ENCODE data around the gene CSK.
"Not testable (repeated sequence)": the region's sequence is repeated elsewhere in the genome, so short reads cannot be mapped to it uniquely, and the experiment has no call there.

Gene CSK

DNA sequence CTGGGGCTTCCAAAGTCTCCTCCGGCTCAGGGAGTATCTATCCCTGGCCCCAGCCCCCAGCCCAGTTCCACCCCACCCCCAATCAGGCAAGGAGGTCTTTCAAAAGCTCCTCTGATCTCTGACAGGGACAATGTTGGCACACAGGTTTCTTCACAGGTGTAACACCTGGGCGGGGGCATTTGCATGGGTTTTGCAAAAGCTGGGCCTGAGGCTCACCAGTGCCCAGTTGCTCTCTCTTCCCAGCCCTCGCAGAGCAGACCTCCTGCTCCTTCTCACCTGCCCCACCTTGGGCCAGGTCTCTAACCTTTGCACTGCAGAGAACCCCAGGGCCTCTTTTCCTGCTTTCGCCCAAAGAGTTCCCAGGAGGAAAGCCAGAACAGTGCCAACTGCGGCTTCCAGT, 8.6 kb upstream of the CSK start:
- no peak for DNase-seq

DNA sequence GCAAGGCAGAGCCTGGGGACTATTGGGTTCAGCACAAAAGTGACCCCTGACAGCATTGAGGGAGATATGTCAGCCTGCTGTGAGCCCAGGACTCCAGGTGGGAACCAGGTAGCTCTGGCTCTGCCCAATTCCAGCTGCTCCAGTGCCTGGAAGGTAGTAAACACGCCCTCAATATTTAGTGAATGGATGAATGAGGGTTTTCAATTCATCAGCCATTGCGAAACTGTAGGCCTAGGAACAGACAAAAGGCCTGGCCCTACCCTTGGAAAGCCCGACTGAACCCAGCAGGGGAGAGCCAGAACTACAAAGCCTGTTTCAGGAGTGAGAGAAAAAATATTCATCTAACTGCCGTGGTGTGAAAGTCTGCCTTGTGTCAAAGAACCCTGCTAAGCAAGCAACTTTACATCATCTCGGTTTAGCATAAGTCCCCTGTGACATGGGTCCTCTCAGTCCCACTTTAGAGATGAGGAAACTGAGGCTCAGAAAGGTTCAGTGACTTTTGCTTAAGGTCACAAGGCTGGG, 8.1 kb upstream of the CSK start:
- DNase-seq, result no peak

DNA sequence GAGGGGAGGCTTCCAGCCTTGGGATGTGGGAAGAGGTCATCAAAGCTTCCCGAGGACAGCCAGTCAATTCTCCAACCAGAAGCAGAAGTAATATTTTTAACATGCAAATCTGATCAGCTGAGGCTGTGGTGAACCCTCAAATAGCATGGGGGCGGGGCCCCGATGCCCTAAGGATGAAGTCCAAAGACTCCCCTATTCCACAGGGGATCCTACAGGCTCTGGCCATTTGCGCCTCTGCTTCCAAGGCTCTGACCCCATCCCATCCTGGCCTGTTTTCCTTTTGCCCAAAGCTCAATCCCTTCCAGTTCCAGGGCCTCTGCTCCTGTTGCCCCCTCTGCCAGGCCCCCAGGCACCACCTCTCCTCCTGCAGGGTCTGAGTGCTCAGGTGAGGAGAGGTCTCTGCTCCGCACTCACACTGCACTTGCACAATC, 6.7 kb upstream of the CSK start:
- no peak for DNase-seq

GRCh38 chr15:74775894-74776293, 6.0 kb upstream of the CSK start:
- DNase-seq, result no peak

GRCh38 chr15:74776821-74777768, 4.8 kb upstream of the CSK start:
- DNase-seq, result no peak

GRCh38 chr15:74777769-74778598, 3.9 kb upstream of the CSK start:
- DNase-seq, result no peak

GRCh38 chr15:74778599-74778970, 3.3 kb upstream of the CSK start:
- DNase-seq, result no peak

DNA sequence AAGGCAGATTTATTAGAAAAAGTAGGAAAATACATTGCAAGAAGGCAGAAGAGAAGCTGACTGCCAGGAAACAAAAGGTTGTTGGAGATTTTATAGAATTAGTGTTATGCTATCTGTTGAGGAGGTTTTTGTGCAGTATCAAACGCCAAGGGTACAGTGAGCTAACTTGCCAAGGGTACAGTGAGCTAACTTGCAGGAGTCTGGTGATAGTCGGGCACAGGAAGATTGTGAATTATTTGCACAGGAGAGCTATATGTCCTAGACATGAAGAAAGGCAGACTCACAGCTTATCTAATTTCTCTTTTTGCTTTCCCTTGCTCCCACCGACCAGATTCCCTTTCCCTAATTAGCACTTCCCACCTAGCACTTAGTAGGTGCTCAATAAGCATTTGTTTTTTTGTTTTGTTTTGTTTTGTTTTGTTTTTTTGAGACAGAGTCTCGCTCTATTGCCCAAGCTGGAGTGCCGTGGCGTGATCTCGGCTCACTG, 2.7 kb upstream of the CSK start:
- no peak for DNase-seq

DNA sequence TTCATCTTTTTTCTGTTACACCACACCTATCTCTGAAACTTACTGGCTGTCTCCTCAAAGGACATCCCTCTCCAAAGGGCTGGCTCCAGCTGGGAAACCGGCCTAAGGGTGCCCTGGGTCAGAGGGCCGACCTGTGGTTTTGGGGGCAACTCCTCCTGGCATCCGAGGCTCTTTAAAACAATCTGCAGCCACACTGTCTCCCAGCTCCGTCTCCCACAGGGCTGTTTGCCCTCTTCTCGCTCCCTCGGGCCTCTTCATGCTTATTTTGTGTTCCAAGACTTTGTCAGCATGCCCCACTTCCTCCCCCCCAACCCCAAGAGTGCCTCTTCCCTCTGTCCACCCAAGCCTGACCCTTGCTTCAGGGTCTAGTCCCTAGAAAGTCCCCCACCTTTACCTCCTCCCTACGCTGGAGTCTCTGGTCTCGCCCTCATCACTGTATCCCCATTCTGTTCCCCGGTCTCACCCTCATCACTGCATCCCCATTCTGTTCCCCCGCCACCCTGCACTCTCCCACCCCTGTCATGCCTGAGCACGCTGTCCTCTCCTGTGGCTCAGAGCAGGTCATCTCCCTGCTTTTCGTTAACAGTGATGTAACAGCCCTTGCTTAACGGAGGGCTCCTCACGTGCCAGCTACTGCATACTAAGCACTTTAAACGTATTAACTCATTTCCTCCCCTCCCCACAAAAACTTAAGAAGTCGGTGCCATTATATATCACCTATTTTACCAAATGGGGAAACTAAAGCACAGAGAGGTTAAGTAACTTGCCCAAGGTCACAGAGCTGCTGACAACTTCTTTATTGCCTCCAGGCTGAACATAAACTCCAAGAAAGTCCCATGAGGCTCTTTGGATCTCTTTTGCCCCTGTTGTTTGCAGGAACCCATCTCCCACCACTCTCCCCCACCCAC, 1.1 kb upstream of the CSK start:
- no peak for DNase-seq

GRCh38 chr15:74782259-74783071, 585 bp downstream of the CSK start:
- no peak for DNase-seq

GRCh38 chr15:74783072-74783807, 1.4 kb downstream of the CSK start:
- no peak for DNase-seq

DNA sequence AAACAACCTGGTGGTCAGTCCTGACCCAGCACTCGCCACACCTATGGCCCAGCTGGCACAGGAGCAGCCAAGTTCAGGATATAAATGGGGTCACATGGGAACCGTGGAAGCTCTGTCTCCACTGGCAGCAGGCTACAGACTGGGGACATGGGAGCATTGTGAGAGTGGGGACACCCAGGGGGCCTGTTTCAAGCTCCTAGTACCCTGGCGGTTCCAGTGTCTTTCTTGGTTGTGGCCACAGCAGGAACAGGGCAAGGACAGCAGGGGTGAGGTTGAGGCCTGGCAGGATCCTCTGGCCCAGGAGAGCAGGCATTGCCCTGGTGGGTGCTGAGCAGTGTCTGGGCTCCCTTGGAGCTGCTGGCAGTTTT, 1.9 kb downstream of the CSK start:
- no peak for DNase-seq

DNA sequence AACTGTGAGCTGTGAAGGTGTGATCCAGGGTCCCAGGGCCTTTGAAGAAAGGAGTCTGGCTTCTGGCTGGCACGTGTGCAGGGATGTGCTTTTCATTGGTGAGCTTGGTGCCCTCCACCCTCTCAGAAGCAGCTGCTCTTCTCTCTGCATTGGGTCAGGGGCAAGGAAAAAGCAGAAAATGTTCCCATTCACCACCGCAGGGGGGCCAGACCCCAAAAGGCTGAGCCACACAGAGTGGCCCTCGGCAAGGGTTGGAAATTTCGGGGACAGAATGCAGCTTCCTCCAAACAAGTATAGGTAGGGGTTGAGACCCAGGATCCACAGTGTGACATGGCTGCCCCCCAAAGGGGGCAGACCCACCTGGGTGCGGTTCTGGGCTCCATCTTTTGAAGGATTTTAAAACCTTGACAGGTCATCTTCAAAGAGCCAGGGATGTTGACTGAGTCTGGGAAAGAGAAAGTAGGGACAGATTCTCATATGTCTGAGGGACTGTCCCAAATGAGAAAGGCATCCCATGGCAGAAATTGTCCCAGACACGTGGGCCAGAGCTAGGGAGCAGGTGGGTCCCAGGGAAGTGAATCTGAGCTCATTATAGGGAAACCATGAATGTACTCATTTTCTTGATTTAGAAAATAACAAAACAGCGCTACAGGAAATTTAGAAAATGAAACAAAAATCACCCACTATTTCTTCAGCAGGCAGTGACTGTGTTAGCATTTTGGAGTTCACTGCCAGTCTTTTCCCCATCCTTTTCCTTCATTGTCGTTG, 2.7 kb downstream of the CSK start:
- DNase-seq, result no peak

DNA sequence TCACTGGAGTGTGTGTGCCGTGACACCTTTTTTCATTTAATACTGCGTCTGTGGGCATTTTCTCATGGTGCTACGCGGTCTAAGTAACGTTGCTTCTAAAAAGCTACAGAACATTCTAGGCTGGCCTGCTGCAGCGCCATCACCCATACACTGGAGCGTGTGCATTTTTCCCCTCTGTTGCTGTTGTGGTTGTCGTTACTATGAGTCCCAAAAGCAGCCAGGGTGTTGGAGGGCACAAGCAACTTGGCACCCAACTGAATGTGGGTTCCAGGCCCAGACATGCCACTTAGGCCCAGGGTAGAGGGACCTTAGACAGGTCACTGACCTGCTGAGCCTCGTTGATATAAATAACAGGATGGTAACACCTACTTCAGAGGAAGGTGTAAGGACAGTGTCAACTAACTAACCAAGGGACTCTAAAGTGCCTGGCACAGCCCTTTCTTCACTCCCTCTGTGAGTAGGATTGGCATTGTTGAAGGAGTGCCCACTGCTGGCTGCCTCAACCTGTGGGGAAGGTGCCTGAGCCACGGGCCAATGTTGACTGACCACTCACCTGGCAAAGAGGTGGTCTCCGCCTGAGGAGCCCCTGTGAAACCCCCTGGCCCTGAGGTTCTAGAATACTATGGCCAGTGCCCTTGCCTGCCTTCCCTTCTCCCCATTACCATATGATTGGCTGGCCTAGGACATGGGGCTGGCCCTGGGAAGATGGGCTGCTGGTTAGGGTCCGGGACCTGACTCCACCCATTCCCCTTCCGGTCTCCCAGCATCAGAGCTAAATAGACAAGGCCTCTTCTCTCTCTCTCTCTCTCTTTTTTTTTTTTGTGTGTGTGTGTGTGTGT, 3.5 kb downstream of the CSK start:
- DNase-seq, result no peak

DNA sequence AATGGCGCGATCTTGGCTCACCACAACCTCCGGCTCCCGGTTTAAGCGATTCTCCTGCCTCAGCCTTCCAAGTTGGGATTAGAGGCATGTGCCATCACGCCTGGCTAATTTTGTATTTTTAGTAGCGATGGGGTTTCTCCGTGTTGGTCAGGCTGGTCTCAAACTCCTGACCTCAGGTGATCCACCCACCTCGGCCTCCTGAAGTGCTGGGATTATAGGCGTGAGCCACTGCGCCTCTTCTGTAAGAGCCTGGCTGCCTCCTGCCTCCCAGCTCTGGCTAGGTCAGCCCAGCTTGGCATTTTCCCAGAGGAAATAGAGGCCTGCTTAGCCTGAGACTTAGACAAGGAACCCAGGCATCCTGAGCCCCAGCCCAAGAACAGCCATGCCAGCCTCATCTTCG, 4.2 kb downstream of the CSK start:
- DNase-seq, result not testable (repeated sequence)

- no peak for DNase-seq
These were observed 4.8 kb downstream of the CSK start for GRCh38 chr15:74786551-74787165.

DNA sequence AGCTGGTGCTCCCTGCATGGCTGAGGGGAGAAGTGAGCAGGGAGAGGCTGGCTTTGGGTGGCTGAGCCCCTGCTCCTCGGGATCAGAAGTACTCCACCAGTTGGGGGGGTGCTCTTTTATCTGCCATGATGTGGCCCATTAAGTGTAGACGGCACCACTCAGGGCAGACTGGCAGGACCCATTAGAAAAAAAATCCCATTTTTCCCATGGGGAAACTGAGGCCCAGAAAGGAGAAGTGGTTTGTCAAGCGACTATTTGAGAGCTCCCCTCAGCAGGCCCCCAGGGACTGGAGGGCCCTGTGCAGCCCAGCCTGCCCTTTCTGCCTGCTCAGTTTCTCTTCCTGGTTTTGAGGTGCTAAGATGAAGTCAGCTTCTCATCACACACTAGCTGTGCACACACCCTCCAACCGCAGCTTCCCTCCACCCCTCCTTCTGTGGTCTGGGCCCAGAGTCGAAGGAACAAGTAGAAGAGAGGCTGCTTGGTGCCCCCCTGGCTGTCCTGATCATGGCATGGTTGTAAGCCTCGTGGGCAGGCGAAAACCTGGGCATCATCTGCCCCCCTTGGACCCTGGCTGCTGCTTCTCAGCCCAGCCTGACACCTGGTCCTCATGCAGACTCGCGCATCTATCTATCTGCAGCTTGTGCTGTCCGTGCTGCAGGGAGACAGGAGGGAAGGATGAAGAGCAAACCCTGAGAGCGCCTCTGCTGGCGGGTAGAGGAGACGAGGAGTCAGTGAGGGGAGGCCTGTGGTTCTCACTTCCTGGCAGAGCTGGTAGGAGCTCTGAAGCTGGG, 5.6 kb downstream of the CSK start:
- peak; percentile 43 for DNase-seq
